Measurements from ENCODE around the gene IGSF8. TPM values are rescaled to one million over a fixed set of nuclear protein-coding genes. Genes with fewer than 3 reads are reported as not detected.

Gene IGSF8
- total RNA-seq, 1 donor from 2014 or later = 45.9 TPM

GRCh38 chr1:160136121-160136925 is 37.9 kb upstream of the IGSF8 start:
- no peaks in the 10 kb centered on the region for H3K4me1 Mint-ChIP-seq (ENCODE audit: low read depth, unreplicated experiment)
- TF ChIP-seq, protein P1, sequence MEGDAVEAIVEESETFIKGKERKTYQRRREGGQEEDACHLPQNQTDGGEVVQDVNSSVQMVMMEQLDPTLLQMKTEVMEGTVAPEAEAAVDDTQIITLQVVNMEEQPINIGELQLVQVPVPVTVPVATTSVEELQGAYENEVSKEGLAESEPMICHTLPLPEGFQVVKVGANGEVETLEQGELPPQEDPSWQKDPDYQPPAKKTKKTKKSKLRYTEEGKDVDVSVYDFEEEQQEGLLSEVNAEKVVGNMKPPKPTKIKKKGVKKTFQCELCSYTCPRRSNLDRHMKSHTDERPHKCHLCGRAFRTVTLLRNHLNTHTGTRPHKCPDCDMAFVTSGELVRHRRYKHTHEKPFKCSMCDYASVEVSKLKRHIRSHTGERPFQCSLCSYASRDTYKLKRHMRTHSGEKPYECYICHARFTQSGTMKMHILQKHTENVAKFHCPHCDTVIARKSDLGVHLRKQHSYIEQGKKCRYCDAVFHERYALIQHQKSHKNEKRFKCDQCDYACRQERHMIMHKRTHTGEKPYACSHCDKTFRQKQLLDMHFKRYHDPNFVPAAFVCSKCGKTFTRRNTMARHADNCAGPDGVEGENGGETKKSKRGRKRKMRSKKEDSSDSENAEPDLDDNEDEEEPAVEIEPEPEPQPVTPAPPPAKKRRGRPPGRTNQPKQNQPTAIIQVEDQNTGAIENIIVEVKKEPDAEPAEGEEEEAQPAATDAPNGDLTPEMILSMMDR (IDR thresholded peaks at IDR 0.05; ENCODE audit: partially characterized antibody, unreplicated experiment) = no peak
- no peak overlapping the region for H3K27ac Mint-ChIP-seq (ENCODE audit: unreplicated experiment)
- no peak overlapping the region for H3K4me3 Mint-ChIP-seq (ENCODE audit: unreplicated experiment)
- no peaks in the 10 kb centered on the region for H3K36me3 Mint-ChIP-seq (ENCODE audit: unreplicated experiment)
- no peak for DNase-seq
- H3K9me3 Mint-ChIP-seq (ENCODE audit: unreplicated experiment) = no peaks in the 10 kb centered on the region
- peaks cover 4% of the 10 kb centered on the region for H3K27me3 Mint-ChIP-seq (ENCODE audit: unreplicated experiment)

GRCh38 chr1:160134791-160135572 is 36.6 kb upstream of the IGSF8 start:
- Mint-ChIP-seq H3K36me3 (ENCODE audit: unreplicated experiment) (no peaks in the 10 kb centered on the region), H3K27ac (ENCODE audit: unreplicated experiment) (no peak overlapping the region), H3K27me3 (ENCODE audit: unreplicated experiment) (peaks cover 6% of the 10 kb centered on the region), H3K4me3 (ENCODE audit: unreplicated experiment) (no peak overlapping the region), H3K4me1 (ENCODE audit: low read depth, unreplicated experiment) (no peaks in the 10 kb centered on the region), H3K9me3 (ENCODE audit: unreplicated experiment) (no peaks in the 10 kb centered on the region)
- TF ChIP-seq, protein P1 (IDR thresholded peaks at IDR 0.05; ENCODE audit: partially characterized antibody, unreplicated experiment) = no peak
- DNase-seq = no peak

GRCh38 chr1:160133990-160134770 is 35.8 kb upstream of the IGSF8 start:
- no peaks in the 10 kb centered on the region for H3K9me3 Mint-ChIP-seq (ENCODE audit: unreplicated experiment)
- H3K4me1 Mint-ChIP-seq (ENCODE audit: low read depth, unreplicated experiment) = no peaks in the 10 kb centered on the region
- H3K27me3 Mint-ChIP-seq (ENCODE audit: unreplicated experiment) = peaks cover 6% of the 10 kb centered on the region
- no peak overlapping the region for H3K4me3 Mint-ChIP-seq (ENCODE audit: unreplicated experiment)
- no peak for DNase-seq
- no peak overlapping the region for H3K27ac Mint-ChIP-seq (ENCODE audit: unreplicated experiment)
- TF ChIP-seq, protein P1 (IDR thresholded peaks at IDR 0.05; ENCODE audit: partially characterized antibody, unreplicated experiment) = no peak
- H3K36me3 Mint-ChIP-seq (ENCODE audit: unreplicated experiment) = no peaks in the 10 kb centered on the region

DNA sequence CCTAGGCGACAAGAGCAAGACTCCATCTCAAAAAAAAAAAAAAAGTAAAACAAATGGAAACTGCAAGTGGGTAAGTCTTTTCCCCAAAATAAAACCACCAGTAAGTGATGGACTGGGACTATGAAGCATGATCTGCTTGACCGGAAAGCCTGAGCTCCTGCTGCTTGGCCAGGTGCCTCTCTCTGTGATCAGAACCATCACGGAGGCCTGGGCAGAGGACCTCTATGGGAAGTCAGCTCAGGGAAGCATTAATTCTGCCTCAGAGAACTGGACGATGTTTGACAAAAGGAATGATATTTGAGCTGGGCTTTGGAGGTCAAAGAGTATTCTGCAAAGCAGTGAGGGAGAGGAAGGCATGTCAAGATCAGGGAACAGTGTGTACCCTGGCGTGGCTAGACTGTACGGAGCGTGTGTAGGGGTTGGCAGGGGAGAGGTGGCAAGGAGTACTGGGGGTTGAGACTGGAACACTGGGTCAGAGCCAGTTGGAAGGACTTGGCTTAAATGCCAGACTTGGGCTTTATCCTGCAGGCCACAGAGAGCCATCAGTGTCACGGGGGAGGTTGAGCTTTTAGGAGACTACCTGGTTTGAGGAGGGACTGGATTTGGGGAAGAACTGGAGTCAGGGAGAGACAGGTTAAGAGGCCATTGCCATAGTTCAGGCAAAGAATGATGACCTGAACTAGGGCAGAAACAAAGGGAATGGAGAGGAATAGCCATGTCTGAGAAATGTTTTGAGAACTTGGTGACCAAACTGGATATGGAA is 33.6 kb upstream of the IGSF8 start:
- H3K27ac Mint-ChIP-seq (ENCODE audit: unreplicated experiment) = no peak overlapping the region
- no peaks in the 10 kb centered on the region for H3K9me3 Mint-ChIP-seq (ENCODE audit: unreplicated experiment)
- no peaks in the 10 kb centered on the region for H3K4me1 Mint-ChIP-seq (ENCODE audit: low read depth, unreplicated experiment)
- peaks cover 5% of the 10 kb centered on the region for H3K27me3 Mint-ChIP-seq (ENCODE audit: unreplicated experiment)
- no peak for DNase-seq
- H3K4me3 Mint-ChIP-seq (ENCODE audit: unreplicated experiment) = no peak overlapping the region
- H3K36me3 Mint-ChIP-seq (ENCODE audit: unreplicated experiment) = no peaks in the 10 kb centered on the region
- TF ChIP-seq, protein P1 (IDR thresholded peaks at IDR 0.05; ENCODE audit: partially characterized antibody, unreplicated experiment) = no peak
